T-helper 1 cell treated with Interleukin-12 subunit alpha and Interleukin-12 subunit beta and Interleukin-4 antibody, amounts not matched to agents 30 μg/mL and 1 μg/mL, for 36 hours (primary cell): ENCODE measurements around the gene STT3B.

Experiments
- H3K27ac Mint-ChIP-seq: one replicate; pipeline ENCODE4 v1.8.0; 2021; ENCODE audit warnings: mild to moderate bottlenecking, mixed read lengths
- H3K27me3 Mint-ChIP-seq: one replicate; pipeline ENCODE4 v1.8.0; 2021; ENCODE audit warnings: low read depth, mixed read lengths
- H3K36me3 Mint-ChIP-seq: one replicate; pipeline ENCODE4 v1.8.0; 2021; ENCODE audit warnings: low read depth, mixed read lengths
- H3K4me1 Mint-ChIP-seq: one replicate; pipeline ENCODE4 v1.8.0; 2021; ENCODE audit warnings: low read depth, mixed read lengths
- H3K4me3 Mint-ChIP-seq: one replicate; pipeline ENCODE4 v1.8.0; 2021; ENCODE audit warnings: mild to moderate bottlenecking, moderate library complexity, mixed read lengths
- H3K9me3 Mint-ChIP-seq: one replicate; pipeline ENCODE4 v1.8.0; 2021; ENCODE audit warnings: mixed read lengths

STT3B gene

GRCh38 chr3:31645256-31645655, 112.5 kb downstream of the STT3B start:
- Mint-ChIP-seq H3K36me3 (peaks cover 56% of the 10 kb centered on the region), H3K4me3 (no peak overlapping the region), H3K27me3 (no peaks in the 10 kb centered on the region), H3K9me3 (peaks cover 44% of the 10 kb centered on the region), H3K27ac (no peak overlapping the region), H3K4me1 (no peaks in the 10 kb centered on the region)

- Mint-ChIP-seq H3K36me3 (peaks cover 71% of the 10 kb centered on the region), H3K4me1 (no peaks in the 10 kb centered on the region), H3K9me3 (peaks cover 73% of the 10 kb centered on the region), H3K27me3 (no peaks in the 10 kb centered on the region), H3K4me3 (no peak overlapping the region), H3K27ac (no peak overlapping the region)
Measured at GRCh38 chr3:31648286-31648968, 115.7 kb downstream of the STT3B start.

DNA sequence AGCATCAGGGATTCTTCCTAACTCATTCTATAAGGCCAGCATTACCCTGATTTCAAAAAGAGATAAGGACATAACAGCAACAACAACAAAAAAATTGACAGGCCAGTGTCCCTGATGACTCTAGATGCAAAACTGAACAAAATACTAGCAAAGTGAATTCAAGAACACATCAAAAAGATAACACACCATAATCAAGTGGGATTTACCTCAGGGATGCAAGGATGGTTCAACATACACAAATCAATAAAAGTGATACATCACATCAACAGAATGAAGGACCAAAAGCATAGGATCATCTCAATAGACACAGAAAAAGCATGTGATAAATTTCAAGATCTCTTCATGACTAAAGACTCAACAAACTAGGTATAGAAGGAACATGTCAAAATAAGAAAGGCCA, 119.6 kb downstream of the STT3B start:
- Mint-ChIP-seq H3K27ac (no peak overlapping the region), H3K27me3 (no peaks in the 10 kb centered on the region), H3K36me3 (peaks cover 71% of the 10 kb centered on the region), H3K9me3 (peaks cover 89% of the 10 kb centered on the region), H3K4me3 (no peak overlapping the region), H3K4me1 (no peaks in the 10 kb centered on the region)

DNA sequence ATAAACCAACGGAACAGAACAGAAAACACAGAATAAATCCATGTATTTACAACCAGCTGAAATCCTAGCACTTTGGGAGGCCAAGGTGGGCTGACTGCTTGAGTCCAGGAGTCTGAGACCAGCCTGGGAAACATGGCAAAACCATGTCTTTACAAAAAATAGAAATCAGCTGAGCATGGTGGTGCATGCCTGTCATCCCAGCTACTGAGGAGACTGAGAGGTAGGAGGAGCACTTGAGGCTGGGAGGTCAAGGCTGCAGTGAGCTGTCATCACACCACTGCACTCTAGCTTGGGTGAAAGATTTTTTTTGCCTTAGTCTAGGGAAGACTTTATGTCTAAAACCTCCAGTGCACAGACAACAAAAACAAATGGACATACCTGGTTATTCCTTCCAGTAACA, 120.7 kb downstream of the STT3B start:
- Mint-ChIP-seq H3K9me3 (peaks cover 94% of the 10 kb centered on the region), H3K4me1 (no peaks in the 10 kb centered on the region), H3K4me3 (no peak overlapping the region), H3K36me3 (peaks cover 66% of the 10 kb centered on the region), H3K27ac (no peak overlapping the region), H3K27me3 (no peaks in the 10 kb centered on the region)

- Mint-ChIP-seq H3K4me3 (no peak overlapping the region), H3K36me3 (peaks cover 51% of the 10 kb centered on the region), H3K27me3 (no peaks in the 10 kb centered on the region), H3K9me3 (peaks cover 82% of the 10 kb centered on the region), H3K27ac (no peak overlapping the region), H3K4me1 (no peaks in the 10 kb centered on the region)
Measured at GRCh38 chr3:31654998-31655397, 122.3 kb downstream of the STT3B start.

- Mint-ChIP-seq H3K9me3 (peaks cover 42% of the 10 kb centered on the region), H3K36me3 (peaks cover 23% of the 10 kb centered on the region), H3K4me3 (no peak overlapping the region), H3K4me1 (no peaks in the 10 kb centered on the region), H3K27ac (no peak overlapping the region), H3K27me3 (no peaks in the 10 kb centered on the region)
Measured at GRCh38 chr3:31659246-31659645, 126.5 kb downstream of the STT3B start.

DNA sequence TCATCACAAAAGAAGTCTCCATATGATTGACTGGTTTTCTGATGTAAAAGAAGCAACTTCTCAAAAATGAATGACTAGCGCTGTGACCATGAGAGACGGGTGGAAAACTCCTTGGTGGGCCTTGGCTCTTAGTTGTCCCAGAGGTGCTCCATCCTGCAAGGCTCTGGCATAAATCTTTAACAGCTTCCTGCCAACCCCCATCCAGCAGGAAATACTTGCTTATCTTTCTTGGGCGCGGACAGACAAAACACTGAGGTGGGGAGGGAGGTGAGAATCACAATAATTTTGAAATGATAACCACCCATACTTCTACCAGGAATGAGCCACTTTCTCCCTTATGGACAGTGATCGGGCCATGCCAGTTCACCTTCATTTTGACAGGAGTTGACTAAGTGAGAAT, 128.6 kb downstream of the STT3B start:
- no peaks in the 10 kb centered on the region for H3K27me3 Mint-ChIP-seq
- no peak overlapping the region for H3K27ac Mint-ChIP-seq
- H3K36me3 Mint-ChIP-seq: peaks cover 15% of the 10 kb centered on the region
- no peak overlapping the region for H3K4me3 Mint-ChIP-seq
- no peaks in the 10 kb centered on the region for H3K4me1 Mint-ChIP-seq
- peaks cover 24% of the 10 kb centered on the region for H3K9me3 Mint-ChIP-seq

GRCh38 chr3:31661993-31662670, 129.4 kb downstream of the STT3B start:
- H3K4me1 Mint-ChIP-seq: no peaks in the 10 kb centered on the region
- peaks cover 15% of the 10 kb centered on the region for H3K9me3 Mint-ChIP-seq
- no peak overlapping the region for H3K27ac Mint-ChIP-seq
- H3K36me3 Mint-ChIP-seq: peaks cover 7% of the 10 kb centered on the region
- no peaks in the 10 kb centered on the region for H3K27me3 Mint-ChIP-seq
- no peak overlapping the region for H3K4me3 Mint-ChIP-seq

GRCh38 chr3:31664031-31664430, 131.3 kb downstream of the STT3B start:
- Mint-ChIP-seq H3K27ac (no peak overlapping the region), H3K36me3 (peaks cover 3% of the 10 kb centered on the region), H3K9me3 (no peaks in the 10 kb centered on the region), H3K4me1 (no peaks in the 10 kb centered on the region), H3K27me3 (no peaks in the 10 kb centered on the region), H3K4me3 (no peak overlapping the region)

DNA sequence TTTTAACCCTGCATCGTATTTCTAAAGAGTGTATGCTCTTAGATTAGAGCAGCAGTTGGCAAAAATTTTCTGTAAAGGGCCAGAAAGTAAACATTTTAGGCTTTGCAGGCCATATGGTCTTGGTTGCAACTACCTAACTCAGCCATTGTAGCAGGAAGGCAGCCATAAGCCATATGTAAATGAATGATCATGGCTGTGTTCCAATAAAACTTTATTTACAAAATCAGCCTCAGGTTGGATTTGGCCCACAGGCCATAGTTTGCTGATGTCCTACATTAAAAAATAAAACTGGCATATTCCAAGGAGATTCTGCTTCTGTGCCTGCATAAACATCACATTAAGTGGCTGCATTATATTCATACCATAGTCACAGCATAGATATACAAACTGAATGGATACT, 134.9 kb downstream of the STT3B start:
- Mint-ChIP-seq H3K4me1 (no peaks in the 10 kb centered on the region), H3K9me3 (no peaks in the 10 kb centered on the region), H3K27ac (no peak overlapping the region), H3K36me3 (peaks cover 3% of the 10 kb centered on the region), H3K4me3 (no peak overlapping the region), H3K27me3 (no peaks in the 10 kb centered on the region)

DNA sequence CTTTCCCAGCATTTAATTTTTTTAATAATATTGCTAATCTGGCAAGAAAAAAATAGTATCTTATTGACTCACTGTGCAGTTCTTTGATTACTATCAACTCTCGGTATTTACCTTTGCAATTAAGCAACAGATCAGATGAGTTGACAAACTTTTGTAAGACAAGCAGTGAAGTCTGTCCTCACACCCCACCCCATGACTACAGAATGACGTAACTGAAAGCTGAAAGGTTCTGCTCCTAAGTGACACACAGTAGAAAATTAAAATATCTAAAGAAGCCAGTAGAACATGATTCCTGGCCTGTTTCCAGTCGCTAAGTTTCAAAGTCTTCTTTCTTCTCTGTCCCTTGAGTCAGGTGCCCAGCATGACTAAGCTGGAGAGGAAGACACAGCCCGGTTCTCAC, 135.5 kb downstream of the STT3B start:
- Mint-ChIP-seq H3K36me3 (peaks cover 3% of the 10 kb centered on the region), H3K4me3 (no peak overlapping the region), H3K9me3 (no peaks in the 10 kb centered on the region), H3K27ac (no peak overlapping the region), H3K4me1 (no peaks in the 10 kb centered on the region), H3K27me3 (no peaks in the 10 kb centered on the region)

GRCh38 chr3:31670136-31670535, 137.4 kb downstream of the STT3B start:
- H3K27ac Mint-ChIP-seq: no peak overlapping the region
- no peaks in the 10 kb centered on the region for H3K27me3 Mint-ChIP-seq
- H3K9me3 Mint-ChIP-seq: no peaks in the 10 kb centered on the region
- H3K36me3 Mint-ChIP-seq: peaks cover 3% of the 10 kb centered on the region
- no peak overlapping the region for H3K4me3 Mint-ChIP-seq
- H3K4me1 Mint-ChIP-seq: no peaks in the 10 kb centered on the region

GRCh38 chr3:31670722-31671121, 138.0 kb downstream of the STT3B start:
- no peak overlapping the region for H3K27ac Mint-ChIP-seq
- H3K4me3 Mint-ChIP-seq: no peak overlapping the region
- H3K4me1 Mint-ChIP-seq: no peaks in the 10 kb centered on the region
- H3K27me3 Mint-ChIP-seq: no peaks in the 10 kb centered on the region
- H3K36me3 Mint-ChIP-seq: peaks cover 3% of the 10 kb centered on the region
- H3K9me3 Mint-ChIP-seq: no peaks in the 10 kb centered on the region

DNA sequence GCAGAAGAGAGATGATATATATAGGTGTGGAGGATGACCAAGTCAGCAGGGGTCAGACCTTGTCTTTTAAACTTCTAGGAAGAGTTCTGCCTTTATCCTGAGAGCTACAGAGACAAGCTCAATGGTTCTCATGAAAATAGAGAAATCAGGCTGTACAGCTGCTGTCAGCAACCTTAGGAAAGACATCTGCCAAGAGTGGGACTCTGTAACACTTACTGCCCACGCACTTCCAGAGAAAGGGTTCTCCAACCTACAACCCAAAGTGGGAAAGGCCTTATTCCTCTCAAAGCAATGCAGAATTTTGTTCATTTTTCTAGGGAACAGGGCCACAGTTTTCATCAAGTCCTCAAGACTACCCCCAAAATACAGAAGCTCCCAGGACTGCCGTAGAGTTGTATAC, 138.7 kb downstream of the STT3B start:
- no peaks in the 10 kb centered on the region for H3K4me1 Mint-ChIP-seq
- no peak overlapping the region for H3K4me3 Mint-ChIP-seq
- H3K9me3 Mint-ChIP-seq: no peaks in the 10 kb centered on the region
- H3K27me3 Mint-ChIP-seq: no peaks in the 10 kb centered on the region
- no peak overlapping the region for H3K27ac Mint-ChIP-seq
- peaks cover 3% of the 10 kb centered on the region for H3K36me3 Mint-ChIP-seq

GRCh38 chr3:31671976-31672375, 139.3 kb downstream of the STT3B start:
- no peaks in the 10 kb centered on the region for H3K27me3 Mint-ChIP-seq
- H3K4me3 Mint-ChIP-seq: no peak overlapping the region
- no peaks in the 10 kb centered on the region for H3K4me1 Mint-ChIP-seq
- H3K27ac Mint-ChIP-seq: no peak overlapping the region
- peaks cover 3% of the 10 kb centered on the region for H3K36me3 Mint-ChIP-seq
- no peaks in the 10 kb centered on the region for H3K9me3 Mint-ChIP-seq
